CD14-positive monocyte (primary cell): ENCODE data around the gene STK36. TPM values are rescaled to one million over a fixed set of nuclear protein-coding genes. Genes with fewer than 3 reads are reported as not detected.

Source experiments
- DNase-seq, 3 donors: peaks; one replicate each; pipeline ENCODE4 v3.0.0-alpha.2; 2011 to 2022
- H2AFZ ChIP-seq: 2 replicates; pipeline ENCODE4 v1.6.0; 2012; ENCODE audit warnings: mild to moderate bottlenecking, low read depth, low read length, inconsistent platforms; ENCODE audit not compliant: insufficient read depth, poor library complexity, severe bottlenecking
- H3K27ac ChIP-seq, 2 donors: 1 replicate in 1 of 2; 2 replicates in 1 of 2; pipeline ENCODE4 v1.5.1; 2012 to 2013; ENCODE audit warnings: low read length in 2 of 2, control low read depth in 1 of 2, inconsistent platforms in 1 of 2, low read depth in 1 of 2, mild to moderate bottlenecking in 1 of 2
- H3K27me3 ChIP-seq, 2 donors: one replicate each; pipeline versions ENCODE4 v1.6.0 to v1.6.1; 2011 to 2013; ENCODE audit warnings: low read length in 2 of 2; ENCODE audit not compliant: control insufficient read depth in 2 of 2, insufficient read depth in 2 of 2
- H3K36me3 ChIP-seq, 2 donors: replicated peaks in 1 of 2; 1 replicate in 1 of 2; 2 replicates in 1 of 2; pipeline versions ENCODE4 v1.5.1 to v1.6.1; 2012 to 2013; ENCODE audit warnings: low read length in 2 of 2, control low read depth in 1 of 2, inconsistent platforms in 1 of 2, mild to moderate bottlenecking in 1 of 2; ENCODE audit not compliant: insufficient read depth in 2 of 2, control insufficient read depth in 1 of 2
- H3K4me1 ChIP-seq, 2 donors: 1 replicate in 1 of 2; 2 replicates in 1 of 2; pipeline versions ENCODE4 v1.5.1 to v1.6.1; 2012 to 2013; ENCODE audit warnings: low read length in 2 of 2, control low read depth in 1 of 2, inconsistent platforms in 1 of 2, mild to moderate bottlenecking in 1 of 2, moderate library complexity in 1 of 2; ENCODE audit not compliant: insufficient read depth in 2 of 2, control insufficient read depth in 1 of 2
- H3K4me2 ChIP-seq: replicated peaks from 2 replicates; pipeline ENCODE3; 2012; ENCODE audit warnings: low read length, moderate library complexity, mild to moderate bottlenecking; ENCODE audit not compliant: poor library complexity, severe bottlenecking; ENCODE audit errors: extremely low read depth
- H3K4me3 ChIP-seq, 3 experiments: fragments of 200-600 bp in 1 of 3; sonication (generic) in 1 of 3; replicated peaks in 1 of 3; 1 replicate in 2 of 3; 2 replicates in 1 of 3; pipeline ENCODE4 v1.5.1; 2011 to 2013; ENCODE audit warnings: low read length in 3 of 3, mild to moderate bottlenecking in 3 of 3, control low read depth in 2 of 3, low read depth in 2 of 3, inconsistent platforms in 1 of 3, moderate library complexity in 1 of 3
- H3K79me2 ChIP-seq: 2 replicates; pipeline ENCODE4 v1.6.0; 2012; ENCODE audit warnings: mild to moderate bottlenecking, control low read depth, inconsistent platforms, low read length, moderate library complexity; ENCODE audit not compliant: insufficient read depth
- H3K9ac ChIP-seq: 2 replicates; pipeline ENCODE4 v1.6.0; 2017; ENCODE audit warnings: low read length, mild to moderate bottlenecking; ENCODE audit not compliant: insufficient read depth, poor library complexity, severe bottlenecking
- H3K9me3 ChIP-seq, 2 donors: replicated peaks in 1 of 2; 1 replicate in 1 of 2; 2 replicates in 1 of 2; pipeline versions ENCODE4 v1.5.1 to v1.6.1; 2012 to 2013; ENCODE audit warnings: low read length in 2 of 2, control low read depth in 1 of 2; ENCODE audit not compliant: control insufficient read depth in 1 of 2, insufficient read depth in 1 of 2
- H4K20me1 ChIP-seq: 2 replicates; pipeline ENCODE4 v1.6.0; 2012; ENCODE audit warnings: mild to moderate bottlenecking, low read length, control low read depth, moderate library complexity; ENCODE audit not compliant: insufficient read depth
- H3K27ac Mint-ChIP-seq, 7 donors: one replicate each; pipeline ENCODE4 v1.8.0; 2020; ENCODE audit warnings: mild to moderate bottlenecking in 7 of 7, mixed read lengths in 7 of 7, moderate library complexity in 6 of 7, inconsistent platforms in 2 of 7
- H3K27me3 Mint-ChIP-seq, 3 donors: one replicate each; pipeline ENCODE4 v1.8.0; 2021 to 2022; ENCODE audit warnings: low read depth in 3 of 3, mild to moderate bottlenecking in 3 of 3, mixed read lengths in 3 of 3, moderate library complexity in 3 of 3, inconsistent platforms in 1 of 3
- H3K36me3 Mint-ChIP-seq, 2 donors: one replicate each; pipeline ENCODE4 v1.8.0; 2020; ENCODE audit warnings: mixed read lengths in 2 of 2, inconsistent platforms in 1 of 2, mild to moderate bottlenecking in 1 of 2
- H3K4me1 Mint-ChIP-seq: one replicate; pipeline ENCODE4 v1.8.0; 2020; ENCODE audit warnings: mild to moderate bottlenecking, mixed read lengths
- H3K4me3 Mint-ChIP-seq, 2 donors: one replicate each; pipeline ENCODE4 v1.8.0; 2020; ENCODE audit warnings: mild to moderate bottlenecking in 2 of 2, mixed read lengths in 2 of 2, moderate library complexity in 1 of 2
- H3K9me3 Mint-ChIP-seq, 7 donors: one replicate each; pipeline ENCODE4 v1.8.0; 2020 to 2022; ENCODE audit warnings: mixed read lengths in 7 of 7, mild to moderate bottlenecking in 6 of 7, moderate library complexity in 6 of 7, inconsistent platforms in 2 of 7
- CTCF ChIP-seq: fragments of 200-600 bp; IDR thresholded peaks from one replicate; pipeline ENCODE4 v1.8.0; 2022; ENCODE audit warnings: antibody characterized with exemption, mild to moderate bottlenecking
- WGBS: methylation state at CpG from one replicate; pipeline ENCODE4 v1.1.5; 2013; ENCODE audit warnings: missing lambda C conversion rate; ENCODE audit not compliant: insufficient coverage; 5-methylcytosine and 5-hydroxymethylcytosine counted together
- intact Hi-C, 2 donors: fragments of 100-400 bp; cut with micrococcal nuclease; formaldehyde crosslinking; loops; one replicate each; pipeline versions ENCODE4 v1.15.0 to v1.15.1; 2023
- polyA plus RNA-seq, 3 donors: library from polyadenylated mRNA; depleted of rRNA in 1 of 3; unstranded in 2 of 3; stranded (reverse) in 1 of 3; fragments of 300-500 nt in 2 of 3; fragments of >200 nt in 1 of 3; fragmentation: Illumina TruSeq in 2 of 3; gene quantifications; 1 replicate in 2 of 3; 2 replicates in 1 of 3; pipeline ENCODE4 v1.2.3, GENCODE V29; 2012 to 2021

Gene STK36
- polyA plus RNA-seq, 3 donors, result 1.3 to 36.2 (median 3.3) TPM

GRCh38 chr2:218662827-218663226 lies 9.1 kb upstream of the STK36 start:
- no peak overlapping the region for H3K4me3 ChIP-seq
- 95% methylated on average over 10 of the region's 10 CpGs for WGBS
- H2AFZ ChIP-seq, result no peak overlapping the region
- peaks cover 0 to 3% (median 0%) of the 10 kb centered on the region in 3 donors for H3K27me3 Mint-ChIP-seq
- peaks cover 54 to 63% of the 10 kb centered on the region in 2 donors for H3K36me3 ChIP-seq
- DNase-seq, result peak in 1 of 3 donors; percentile 2
- peak overlapping the region in 1 of 7 donors; percentile 26 for H3K27ac Mint-ChIP-seq
- H4K20me1 ChIP-seq, result no peaks in the 10 kb centered on the region
- H3K27me3 ChIP-seq, result no peaks in the 10 kb centered on the region
- peaks cover 19% of the 10 kb centered on the region for H3K79me2 ChIP-seq
- H3K4me2 ChIP-seq, result no peak overlapping the region
- no peak for TF ChIP-seq CTCF
- H3K9me3 Mint-ChIP-seq, result no peaks in the 10 kb centered on the region
- H3K9ac ChIP-seq, result no peak overlapping the region
- H3K36me3 Mint-ChIP-seq, result peaks cover 54 to 63% of the 10 kb centered on the region in 2 donors
- H3K4me3 Mint-ChIP-seq, result no peak overlapping the region
- peaks cover 15 to 19% of the 10 kb centered on the region in 2 donors for H3K4me1 ChIP-seq
- no peak overlapping the region for H3K27ac ChIP-seq
- intact Hi-C loops, result no loop called here
- H3K9me3 ChIP-seq, result no peaks in the 10 kb centered on the region
- H3K4me1 Mint-ChIP-seq, result peaks cover 21% of the 10 kb centered on the region

GRCh38 chr2:218663901-218664300 lies 8.0 kb upstream of the STK36 start:
- Histone ChIP-seq H3K27ac (no peak overlapping the region), H3K4me3 (no peak overlapping the region), H3K4me1 (peaks cover 9 to 11% of the 10 kb centered on the region in 2 donors), H3K79me2 (peaks cover 8% of the 10 kb centered on the region), H3K9ac (no peak overlapping the region), H3K9me3 (no peaks in the 10 kb centered on the region), H3K27me3 (no peaks in the 10 kb centered on the region), H4K20me1 (no peaks in the 10 kb centered on the region), H3K36me3 (peaks cover 61 to 72% of the 10 kb centered on the region in 2 donors), H2AFZ (no peak overlapping the region), H3K4me2 (no peak overlapping the region)
- Mint-ChIP-seq H3K4me3 (no peak overlapping the region), H3K27me3 (peaks cover 0 to 3% (median 0%) of the 10 kb centered on the region in 3 donors), H3K9me3 (no peaks in the 10 kb centered on the region), H3K27ac (no peak overlapping the region), H3K36me3 (peaks cover 57 to 68% of the 10 kb centered on the region in 2 donors), H3K4me1 (peaks cover 13% of the 10 kb centered on the region)
- TF ChIP-seq CTCF, result no peak
- no peak for DNase-seq
- 93% methylated on average over 15 of the region's 15 CpGs for WGBS
- intact Hi-C loops, result no loop called here
